K562 (cell line): ENCODE results near the gene DNAH17. TPM values are rescaled to one million over a fixed set of nuclear protein-coding genes. Genes with fewer than 3 reads are reported as not detected.

Experiments
- ATAC-seq: fragments of 200-7000 bp; cut with Tn5 transposase; 3 replicates; pipeline ENCODE4 v1.9.1; 2020; ENCODE audit warnings: moderate library complexity
- BruUV-seq: library from RNA; stranded (reverse); fragments of 400-500 nt; replicated peaks from 2 replicates; lab custom pipeline; 2021; lab: Mats Ljungman, UMichigan
- CTCF ChIA-PET: fragments of 300-600 bp; formaldehyde crosslinking; extraction: SDS; loops from one replicate; lab custom pipeline; 2021; ENCODE audit warnings: low intra/inter-chr PET ratio; lab: Yijun Ruan, JAX
- POLR2A ChIA-PET: fragments of 300-600, 350-650 bp; sonication (Branson Sonifier 250); formaldehyde crosslinking; extraction: SDS; loops from one replicate; lab custom pipeline; 2021; ENCODE audit warnings: antibody characterized with exemption, inconsistent platforms; lab: Yijun Ruan, JAX
- DNase-seq, 4 experiments: peaks; one replicate each; pipeline versions ENCODE4 v3.0.0 to v3.0.0-alpha.2; 2011 to 2018; ENCODE audit warnings: low spot score in 3 of 4, mixed read lengths in 3 of 4; ENCODE audit errors: extremely low read depth in 1 of 4
- FAIRE-seq: peaks from 2 replicates; lab custom pipeline; 2011; peaks lifted over from hg19 to GRCh38; lab: Jason Lieb, UNC
- H2AFZ ChIP-seq: 2 replicates; pipeline ENCODE4 v1.6.0; 2011; ENCODE audit warnings: low read depth, low read length, control low read depth, inconsistent platforms
- H3K27ac ChIP-seq: fragments of 200-600 bp; 3 replicates; pipeline ENCODE4 v1.8.0; 2011; ENCODE audit warnings: low read depth, mild to moderate bottlenecking, control low read depth, inconsistent platforms, low read length, moderate library complexity, mixed read lengths; ENCODE audit errors: extremely low read depth
- H3K27me3 ChIP-seq, 2 experiments: fragments of 300-600 bp in 1 of 2; 2 replicates in 1 of 2; 3 replicates in 1 of 2; pipeline versions ENCODE4 v1.6.0 to v1.8.0; 2011; ENCODE audit warnings: inconsistent platforms in 2 of 2, low read length in 2 of 2, mild to moderate bottlenecking in 1 of 2, mixed read lengths in 1 of 2, moderate library complexity in 1 of 2; ENCODE audit not compliant: control insufficient read depth in 2 of 2, insufficient read depth in 2 of 2
- H3K36me3 ChIP-seq: fragments of 300-600 bp; 3 replicates; pipeline ENCODE4 v1.8.0; 2011; ENCODE audit warnings: mild to moderate bottlenecking, low read length, inconsistent platforms; ENCODE audit not compliant: control insufficient read depth, insufficient read depth
- H3K4me1 ChIP-seq, 2 experiments: fragments of 200-600 bp in 1 of 2; replicated peaks in 1 of 2; 2 replicates in 1 of 2; 3 replicates in 1 of 2; pipeline versions ENCODE4 v1.5.1 to v1.8.0; 2011; ENCODE audit warnings: inconsistent platforms in 2 of 2, low read length in 2 of 2, mild to moderate bottlenecking in 1 of 2, mixed read lengths in 1 of 2, moderate library complexity in 1 of 2; ENCODE audit not compliant: control insufficient read depth in 2 of 2, insufficient read depth in 2 of 2
- H3K4me2 ChIP-seq: 2 replicates; pipeline ENCODE4 v1.6.1; 2011; ENCODE audit warnings: low read length, control low read depth, inconsistent platforms, mixed read lengths; ENCODE audit not compliant: insufficient read depth
- H3K4me3 ChIP-seq: fragments of 200-600 bp; sonication (generic), shearing (Covaris generic); 2 replicates; pipeline ENCODE4 v1.5.1; 2016; ENCODE audit warnings: control low read depth, inconsistent platforms
- H3K79me2 ChIP-seq: fragments of 200-600 bp; 3 replicates; pipeline ENCODE4 v1.8.0; 2011; ENCODE audit warnings: low read length, inconsistent platforms; ENCODE audit not compliant: control insufficient read depth, insufficient read depth
- H3K9ac ChIP-seq, 2 experiments: 2 replicates each; pipeline versions ENCODE4 v1.6.0 to v1.6.1; 2011; ENCODE audit warnings: low read depth in 2 of 2, low read length in 2 of 2, control low read depth in 1 of 2, inconsistent platforms in 1 of 2, mild to moderate bottlenecking in 1 of 2, mixed read lengths in 1 of 2; ENCODE audit not compliant: insufficient read depth in 1 of 2
- H3K9me1 ChIP-seq: one replicate; pipeline ENCODE4 v1.6.0; 2011; ENCODE audit warnings: inconsistent platforms, mild to moderate bottlenecking, low read length, moderate library complexity; ENCODE audit not compliant: control insufficient read depth, insufficient read depth
- H3K9me3 ChIP-seq: replicated peaks from 2 replicates; pipeline ENCODE4 v1.5.1; 2011; ENCODE audit warnings: low read depth, low read length, inconsistent platforms; ENCODE audit not compliant: control insufficient read depth, insufficient read depth
- H4K20me1 ChIP-seq: replicated peaks from 2 replicates; pipeline ENCODE4 v1.6.1; 2011; ENCODE audit warnings: low read length, inconsistent platforms, mixed read lengths; ENCODE audit not compliant: control insufficient read depth, insufficient read depth
- ARNT ChIP-seq, 2 experiments: fragments of 450-650 bp; IDR thresholded peaks; 2 replicates each; pipeline ENCODE4 v1.6.1; 2016; ENCODE audit warnings: mild to moderate bottlenecking in 1 of 2
- BACH1 ChIP-seq: fragments of 200-800 bp; sonication (Bioruptor generic); IDR thresholded peaks from 2 replicates; pipeline ENCODE4 v1.6.1; 2016; ENCODE audit warnings: missing genetic modification characterization, missing compliant biosample characterization
- DMBX1 ChIP-seq: fragments of 250-450 bp; sonication (Bioruptor Pico); IDR thresholded peaks from 2 replicates; pipeline ENCODE4 v1.8.0; 2022; ENCODE audit warnings: inconsistent platforms, mild to moderate bottlenecking, moderate library complexity, borderline replicate concordance
- FOXM1 ChIP-seq, 2 experiments: fragments of 450-650 bp in 1 of 2; sonication (generic) in 1 of 2; formaldehyde crosslinking in 1 of 2; IDR thresholded peaks; 2 replicates each; pipeline versions ENCODE4 v1.6.1 to v1.9.0; 2017 to 2022; ENCODE audit warnings: low read depth in 2 of 2, mild to moderate bottlenecking in 2 of 2, missing genetic modification reagents in 1 of 2, moderate library complexity in 1 of 2
- GABPB2 ChIP-seq: fragments of 250-450 bp; sonication (Bioruptor Pico); conservative IDR thresholded peaks from 2 replicates; pipeline ENCODE4 v1.5.1; 2021; ENCODE audit warnings: mild to moderate bottlenecking
- MBD2 ChIP-seq: sonication (generic); IDR thresholded peaks from 2 replicates; pipeline ENCODE4 v1.6.1; 2016; ENCODE audit warnings: low read depth, borderline replicate concordance
- PML ChIP-seq: IDR thresholded peaks from 2 replicates; pipeline ENCODE4 v1.6.1; 2012; ENCODE audit warnings: low read length, inconsistent platforms
- SRSF7 ChIP-seq: fragments of 200-400 bp; formaldehyde crosslinking; optimal IDR thresholded peaks from 2 replicates; pipeline ENCODE3; 2017; ENCODE audit warnings: mild to moderate bottlenecking, low read depth, low read length
- ZNF197 ChIP-seq: fragments of 200-800 bp; sonication (Bioruptor generic); IDR thresholded peaks from 2 replicates; pipeline ENCODE4 v1.6.1; 2016; ENCODE audit warnings: low read depth, missing genetic modification characterization, missing compliant biosample characterization
- ZNF239 ChIP-seq: fragments of 250-450 bp; sonication (Bioruptor Pico); IDR thresholded peaks from 2 replicates; pipeline ENCODE4 v1.4.0; 2020; ENCODE audit warnings: mild to moderate bottlenecking
- ZNF586 ChIP-seq: fragments of 450-650 bp; formaldehyde crosslinking; conservative IDR thresholded peaks from 2 replicates; pipeline ENCODE4 v1.4.0; 2020; ENCODE audit warnings: mild to moderate bottlenecking, moderate library complexity
- WGBS: fragments of 100-300 bp; shearing (Covaris generic); methylation state at CpG from one replicate; pipeline ENCODE4 v1.1.6; 2016; ENCODE audit warnings: low coverage, mixed read lengths; ENCODE audit not compliant: insufficient coverage; ENCODE audit errors: missing lambda C conversion rate; 5-methylcytosine and 5-hydroxymethylcytosine counted together
- in situ Hi-C: fragments of 300-500 bp; cut with MboI; formaldehyde crosslinking; loops from 4 replicates; pipeline ENCODE4 v1.15.0; 2018; ENCODE audit warnings: inconsistent platforms, mixed read lengths
- intact Hi-C: fragments of 100-400 bp; cut with micrococcal nuclease; formaldehyde crosslinking; loops from 2 replicates; pipeline ENCODE4 v1.14.2; 2022
- polyA plus RNA-seq, 8 experiments: library from polyadenylated mRNA; depleted of rRNA in 4 of 8; stranded (reverse) in 5 of 8; unstranded in 3 of 8; fragments of >200 nt; fragmentation: Nextera tagmentation in 2 of 8; fragmentation: Illumina TruSeq in 1 of 8; extraction: Ambion mirVana in 2 of 8; extraction: Trizol in 1 of 8; gene quantifications; 2 replicates each; pipeline versions ENCODE4 v1.2.1 to v1.2.3, GENCODE V29; 2011 to 2014; ENCODE audit warnings: inconsistent platforms in 1 of 8, missing spikeins in 1 of 8
- total RNA-seq, 7 experiments: library from RNA; depleted of rRNA in 6 of 7; stranded (reverse); fragments of >200 nt in 6 of 7; fragmentation: Illumina TruSeq in 2 of 7; extraction: Trizol in 2 of 7; gene quantifications; 2 replicates each; pipeline versions ENCODE4 v1.2.1 to v1.2.3, GENCODE V29; 2011 to 2021; ENCODE audit warnings: low replicate concordance in 1 of 7
- TF ChIP-seq, protein P1 (sequence below), 2 experiments: fragments of 200-800 bp in 1 of 2; sonication (Bioruptor generic) in 1 of 2; sonication (generic) in 1 of 2; formaldehyde crosslinking in 1 of 2; IDR thresholded peaks in 1 of 2; conservative IDR thresholded peaks in 1 of 2; 2 replicates each; pipeline versions ENCODE4 v1.5.0 to v1.6.1; 2016 to 2020; ENCODE audit warnings: missing compliant biosample characterization in 1 of 2, missing genetic modification characterization in 1 of 2, missing genetic modification reagents in 1 of 2
- TF ChIP-seq, protein P2 (sequence below): fragments of 450-650 bp; formaldehyde crosslinking; IDR thresholded peaks from 2 replicates; pipeline ENCODE4 v1.4.0; 2020; ENCODE audit warnings: mild to moderate bottlenecking, moderate library complexity
- TF ChIP-seq, protein P3 (sequence below): fragments of 250-450 bp; sonication (Bioruptor Pico); IDR thresholded peaks from 2 replicates; pipeline ENCODE4 v1.8.0; 2021; ENCODE audit warnings: moderate library complexity, mild to moderate bottlenecking, inconsistent platforms
- TF ChIP-seq, protein P4 (sequence below), 2 experiments: fragments of 450-650 bp; conservative IDR thresholded peaks; 2 replicates each; pipeline ENCODE4 v1.6.1; 2017; ENCODE audit warnings: mild to moderate bottlenecking in 2 of 2, moderate library complexity in 2 of 2

DNAH17 gene
- total and polyA plus RNA-seq, 9 of the 15 experiments (the other 6 are each of a cell fraction or from before 2014, with no cell fraction given) = under 0.01 to 0.06 (median 0.03) TPM; not detected in 5

DNA sequence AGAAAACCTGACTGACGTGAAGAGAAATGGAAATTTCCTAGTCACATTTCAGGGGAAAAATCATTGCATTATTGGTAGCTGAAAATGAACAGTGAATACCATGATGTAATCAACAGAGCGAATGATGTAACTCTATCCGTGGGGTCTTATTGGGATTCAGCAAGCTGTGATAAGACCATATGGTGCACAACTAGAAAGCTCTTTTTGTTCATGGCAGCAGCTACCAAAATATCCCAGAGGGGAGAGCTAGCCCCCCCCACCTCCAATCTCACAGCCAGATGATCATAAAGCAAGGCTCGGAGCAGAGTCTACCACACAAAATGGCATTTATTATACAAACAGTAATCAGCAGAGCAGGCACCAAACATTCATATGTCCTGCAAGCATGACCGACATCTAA, 22.2 kb upstream of the DNAH17 start (continued):
- no peak for TF ChIP-seq GABPB2
- 0 out of 4 replicates have a peak, but pooled peaks of 1 of the 2 experiments have one; percentile 12 for TF ChIP-seq ARNT (IDR thresholded peaks at IDR 0.05)

DNA sequence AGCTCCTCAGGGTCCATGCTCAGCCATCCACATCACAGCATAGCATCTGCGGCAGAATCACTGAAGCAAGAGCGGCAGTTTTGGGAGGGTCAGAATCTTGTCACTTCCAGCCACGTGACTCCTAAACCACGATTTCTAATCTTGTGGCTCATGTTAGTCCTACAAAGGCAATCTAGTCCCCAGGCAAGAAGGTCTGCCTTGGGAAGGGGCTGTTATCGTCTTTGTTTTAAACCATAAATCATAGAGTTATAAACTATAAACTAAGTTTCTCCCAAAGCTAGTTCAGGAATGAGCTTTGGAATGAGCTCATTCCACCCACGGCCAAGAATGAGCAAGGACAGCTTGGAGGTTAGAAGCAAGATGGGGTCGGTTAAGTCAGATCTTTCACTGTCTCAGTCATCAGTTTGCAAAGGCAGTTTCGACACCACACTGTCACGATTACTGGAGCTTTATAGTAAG, 20.8 kb upstream of the DNAH17 start:
- no peaks in the 10 kb centered on the region; the same call in 1 of the 2 replicates for H4K20me1 ChIP-seq
- DNase-seq (no peak), ATAC-seq (peak; percentile 68), FAIRE-seq (no peak)
- no peaks in the 10 kb centered on the region for H3K36me3 ChIP-seq
- intact Hi-C loops = no loop called here
- no peak overlapping the region for H3K27ac ChIP-seq
- no peak overlapping the region for H3K4me3 ChIP-seq
- CTCF ChIA-PET = interaction anchor here (0.6 kb wide), 1 partner anchor 8 kb away, joined by 4 read pairs; no protein-coding TSS in a partner anchor
- H3K9me1 ChIP-seq = no peaks in the 10 kb centered on the region
- no peaks in the 10 kb centered on the region for H3K9me3 ChIP-seq
- H3K79me2 ChIP-seq = no peaks in the 10 kb centered on the region
- BruUV-seq = no TSS peak
- in situ Hi-C loops = no loop called here
- no peak overlapping the region; the same call in 1 of the 2 replicates for H3K4me2 ChIP-seq
- peaks cover 4 to 22% of the 10 kb centered on the region in 2 experiments; a peak in 3 of 5 replicates for H3K27me3 ChIP-seq
- H3K4me1 ChIP-seq = no peaks in the 10 kb centered on the region; a peak in 2 of 5 replicates
- 10% methylated on average over 9 of the region's 9 CpGs for WGBS
- peak overlapping the region; percentile 27; the same call in 1 of the 2 replicates for H2AFZ ChIP-seq
- no peak overlapping the region for H3K9ac ChIP-seq
- POLR2A ChIA-PET = interaction anchor here (0.7 to 1.1 kb wide), 2 partner anchors 13 to 14 kb away, joined by 3 to 4 read pairs; no protein-coding TSS in a partner anchor
- TF ChIP-seq, protein P1, sequence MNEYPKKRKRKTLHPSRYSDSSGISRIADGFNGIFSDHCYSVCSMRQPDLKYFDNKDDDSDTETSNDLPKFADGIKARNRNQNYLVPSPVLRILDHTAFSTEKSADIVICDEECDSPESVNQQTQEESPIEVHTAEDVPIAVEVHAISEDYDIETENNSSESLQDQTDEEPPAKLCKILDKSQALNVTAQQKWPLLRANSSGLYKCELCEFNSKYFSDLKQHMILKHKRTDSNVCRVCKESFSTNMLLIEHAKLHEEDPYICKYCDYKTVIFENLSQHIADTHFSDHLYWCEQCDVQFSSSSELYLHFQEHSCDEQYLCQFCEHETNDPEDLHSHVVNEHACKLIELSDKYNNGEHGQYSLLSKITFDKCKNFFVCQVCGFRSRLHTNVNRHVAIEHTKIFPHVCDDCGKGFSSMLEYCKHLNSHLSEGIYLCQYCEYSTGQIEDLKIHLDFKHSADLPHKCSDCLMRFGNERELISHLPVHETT (CRISPR knock-in tag; conservative IDR thresholded peaks at IDR 0.05 in 1 of 2, IDR thresholded peaks at IDR 0.05 in 1 of 2) = peak in 1 of 2 experiments; percentile 72; a peak in 2 of 4 replicates
- TF ChIP-seq SRSF7 (no peak), FOXM1 (IDR thresholded peaks at IDR 0.05; ENCODE audit: low read depth) (no peak), FOXM1 (CRISPR knock-in tag; IDR thresholded peaks at IDR 0.05; ENCODE audit: low read depth) (no peak), BACH1 (tag) (peak; percentile 64; the same call in 1 of the 2 replicates), ZNF586 (no peak), PML (no peak), ZNF239 (CRISPR knock-in tag) (peak; percentile 66), DMBX1 (CRISPR knock-in tag) (peak; percentile 90; the same call in 1 of the 2 replicates), MBD2 (no peak), ZNF197 (CRISPR knock-in tag) (peak; percentile 64; the same call in 1 of the 2 replicates)
- TF ChIP-seq, protein P2, sequence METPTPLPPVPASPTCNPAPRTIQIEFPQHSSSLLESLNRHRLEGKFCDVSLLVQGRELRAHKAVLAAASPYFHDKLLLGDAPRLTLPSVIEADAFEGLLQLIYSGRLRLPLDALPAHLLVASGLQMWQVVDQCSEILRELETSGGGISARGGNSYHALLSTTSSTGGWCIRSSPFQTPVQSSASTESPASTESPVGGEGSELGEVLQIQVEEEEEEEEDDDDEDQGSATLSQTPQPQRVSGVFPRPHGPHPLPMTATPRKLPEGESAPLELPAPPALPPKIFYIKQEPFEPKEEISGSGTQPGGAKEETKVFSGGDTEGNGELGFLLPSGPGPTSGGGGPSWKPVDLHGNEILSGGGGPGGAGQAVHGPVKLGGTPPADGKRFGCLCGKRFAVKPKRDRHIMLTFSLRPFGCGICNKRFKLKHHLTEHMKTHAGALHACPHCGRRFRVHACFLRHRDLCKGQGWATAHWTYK (CRISPR knock-in tag) = 0 out of 2 replicates have a peak, but pooled peaks have one; percentile 44
- TF ChIP-seq, protein P3, sequence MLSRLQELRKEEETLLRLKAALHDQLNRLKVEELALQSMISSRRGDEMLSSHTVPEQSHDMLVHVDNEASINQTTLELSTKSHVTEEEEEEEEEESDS (CRISPR knock-in tag) = no peak
- TF ChIP-seq, protein P4, sequence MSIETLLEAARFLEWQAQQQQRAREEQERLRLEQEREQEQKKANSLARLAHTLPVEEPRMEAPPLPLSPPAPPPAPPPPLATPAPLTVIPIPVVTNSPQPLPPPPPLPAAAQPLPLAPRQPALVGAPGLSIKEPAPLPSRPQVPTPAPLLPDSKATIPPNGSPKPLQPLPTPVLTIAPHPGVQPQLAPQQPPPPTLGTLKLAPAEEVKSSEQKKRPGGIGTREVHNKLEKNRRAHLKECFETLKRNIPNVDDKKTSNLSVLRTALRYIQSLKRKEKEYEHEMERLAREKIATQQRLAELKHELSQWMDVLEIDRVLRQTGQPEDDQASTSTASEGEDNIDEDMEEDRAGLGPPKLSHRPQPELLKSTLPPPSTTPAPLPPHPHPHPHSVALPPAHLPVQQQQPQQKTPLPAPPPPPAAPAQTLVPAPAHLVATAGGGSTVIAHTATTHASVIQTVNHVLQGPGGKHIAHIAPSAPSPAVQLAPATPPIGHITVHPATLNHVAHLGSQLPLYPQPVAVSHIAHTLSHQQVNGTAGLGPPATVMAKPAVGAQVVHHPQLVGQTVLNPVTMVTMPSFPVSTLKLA (conservative IDR thresholded peaks at IDR 0.05) = no peak
